Measurements from ENCODE around the gene KRTAP10-6.
"Not testable (repeated sequence)": the region's sequence is repeated elsewhere in the genome, so short reads cannot be mapped to it uniquely, and the experiment has no call there.

Gene KRTAP10-6

GRCh38 chr21:44592446-44593311 lies at the start of gene KRTAP10-6:
Gene KRTAP10-6, minus strand, starts transcription at chr21:44592505. Its CDS starts 21 bp downstream, at chr21:44592484.
- DNase-seq, result no peak

- DNase-seq, result no peak
These were observed 48.5 kb upstream of the KRTAP10-6 start for GRCh38 chr21:44640761-44641160.

- no peak for DNase-seq
These were observed 47.0 kb upstream of the KRTAP10-6 start for GRCh38 chr21:44639331-44639655.

- DNase-seq, result not testable (repeated sequence)
These were observed 46.4 kb upstream of the KRTAP10-6 start for GRCh38 chr21:44638506-44639330.

GRCh38 chr21:44637851-44638348 lies 45.6 kb upstream of the KRTAP10-6 start:
- not testable (repeated sequence) for DNase-seq

GRCh38 chr21:44637018-44637850 lies 44.9 kb upstream of the KRTAP10-6 start, which contains the start of gene KRTAP10-10:
Gene KRTAP10-10, plus strand, starts transcription at chr21:44637356. Its CDS starts 62 bp downstream, at chr21:44637418.
- no peak for DNase-seq

- DNase-seq, result no peak
These were observed 44.1 kb upstream of the KRTAP10-6 start for GRCh38 chr21:44636209-44637017.

- DNase-seq, result no peak
These were observed 39.8 kb upstream of the KRTAP10-6 start for GRCh38 chr21:44632067-44632466.

- no peak for DNase-seq
These were observed 38.1 kb upstream of the KRTAP10-6 start for GRCh38 chr21:44630440-44630839.

- no peak for DNase-seq
These were observed 36.5 kb upstream of the KRTAP10-6 start for GRCh38 chr21:44628707-44629391.

- DNase-seq, result not testable (repeated sequence)
These were observed 35.5 kb upstream of the KRTAP10-6 start for GRCh38 chr21:44627831-44628233.

- DNase-seq, result not testable (repeated sequence)
These were observed 35.0 kb upstream of the KRTAP10-6 start for GRCh38 chr21:44627181-44627822.

- no peak for DNase-seq
These were observed 34.4 kb upstream of the KRTAP10-6 start, which contains the start of gene KRTAP10-9 for GRCh38 chr21:44626673-44627143. Gene KRTAP10-9, plus strand, starts transcription at chr21:44627093. Its CDS starts 79 bp downstream, at chr21:44627172.

GRCh38 chr21:44626262-44626661 lies 34.0 kb upstream of the KRTAP10-6 start:
- DNase-seq, result no peak

- DNase-seq, result no peak
These were observed 33.5 kb upstream of the KRTAP10-6 start for GRCh38 chr21:44625756-44626155.

GRCh38 chr21:44623575-44623974 lies 31.3 kb upstream of the KRTAP10-6 start:
- DNase-seq, result no peak

- no peak for DNase-seq
These were observed 27.6 kb upstream of the KRTAP10-6 start for GRCh38 chr21:44619886-44620285.

- no peak for DNase-seq
These were observed 26.6 kb upstream of the KRTAP10-6 start for GRCh38 chr21:44618909-44619308.

GRCh38 chr21:44618504-44618903 lies 26.2 kb upstream of the KRTAP10-6 start:
- peak in 1 of 2 donors; percentile 8 for DNase-seq

GRCh38 chr21:44617071-44617501 lies 24.8 kb upstream of the KRTAP10-6 start:
- no peak for DNase-seq

All from inflammatory macrophage treated with lipopolysaccharide for 1 hour (primary cell).